HT1080 (cell line): ENCODE measurements around the gene RUVBL2. TPM values are rescaled to one million over a fixed set of nuclear protein-coding genes. Genes with fewer than 3 reads are reported as not detected.
"Not testable (repeated sequence)": the region's sequence is repeated elsewhere in the genome, so short reads cannot be mapped to it uniquely, and the experiment has no call there.

Experiments
- DNase-seq: peaks from one replicate; pipeline ENCODE4 v3.0.0-alpha.2; 2015; ENCODE audit warnings: low read depth
- small RNA-seq: library from RNA; depleted of rRNA; stranded (forward); fragments of <200 nt; gene quantifications from one replicate; pipeline ENCODE3, GENCODE V24; 2014
- total RNA-seq: library from RNA; depleted of rRNA; stranded (reverse); fragments of >200 nt; shearing (Covaris generic); gene quantifications from 2 replicates; pipeline ENCODE4 v1.2.3, GENCODE V29; 2014; rRNA removed

RUVBL2 gene
- total RNA-seq, 1 experiment from 2014 or later = 498 TPM

DNA sequence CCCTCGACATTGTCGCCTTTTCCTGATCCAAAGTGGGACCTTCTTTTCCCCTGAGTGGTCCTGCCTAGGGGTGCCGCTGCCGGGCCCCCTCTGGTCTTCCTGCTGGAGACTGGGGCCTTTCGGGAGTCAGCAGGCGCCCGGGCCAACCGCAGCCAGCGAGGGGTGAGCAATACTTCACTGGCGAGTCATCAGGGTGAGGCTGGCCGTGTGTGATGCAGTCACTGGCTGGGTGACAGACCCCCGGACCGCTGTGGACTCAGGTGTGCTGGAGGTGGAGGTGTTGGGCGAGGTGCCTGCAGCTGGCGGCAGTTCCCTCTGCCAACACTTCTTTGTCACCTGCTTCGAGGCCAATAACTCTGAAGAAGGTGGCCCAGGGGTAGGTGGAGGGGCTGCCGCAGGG is 48.5 kb downstream of the RUVBL2 start:
- DNase-seq = peak; percentile 71

DNA sequence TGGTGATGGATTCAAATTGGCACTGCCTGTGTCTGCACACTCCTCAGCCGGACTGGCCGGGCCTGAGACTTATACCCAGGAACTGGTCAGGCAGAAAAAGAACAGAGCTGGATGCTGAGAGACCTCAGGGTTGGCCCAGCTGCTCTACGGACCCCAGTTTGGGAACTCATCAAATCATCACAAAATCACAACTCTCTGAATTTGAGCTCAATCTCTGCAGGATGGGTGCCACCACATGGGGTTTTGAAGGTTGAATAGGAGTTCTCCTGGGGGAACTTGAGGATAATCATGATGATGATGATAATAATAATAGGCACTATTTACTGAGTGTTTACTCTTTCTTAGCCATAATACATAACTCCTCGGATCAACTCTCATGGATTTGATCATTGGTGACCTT is 49.0 kb downstream of the RUVBL2 start:
- DNase-seq = not testable (repeated sequence)

DNA sequence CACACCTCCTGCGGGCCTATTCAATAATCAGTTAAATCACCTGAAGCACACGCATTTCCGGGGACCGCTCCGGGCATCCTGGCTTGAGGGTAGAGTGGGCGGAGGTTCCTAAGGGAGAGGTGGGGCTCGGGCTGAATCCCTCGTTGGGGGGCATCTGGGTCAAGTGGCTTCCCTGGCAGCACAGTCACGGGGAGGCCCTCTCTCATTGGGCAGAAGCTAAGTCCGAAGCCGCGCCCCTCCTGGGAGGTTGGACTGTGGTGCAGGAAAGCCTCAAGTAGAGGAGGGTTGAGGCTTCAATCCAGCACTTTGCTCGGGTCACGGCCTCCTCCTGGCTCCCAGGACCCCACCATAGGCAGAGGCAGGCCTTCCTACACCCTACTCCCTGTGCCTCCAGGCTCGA is 49.9 kb downstream of the RUVBL2 start, which contains the start of gene CGB5:
Gene CGB5, plus strand, starts transcription at position 301 of the 400 bp plus-strand sequence. CDS start 362 bp downstream, outside the sequence.
- not testable (repeated sequence) for DNase-seq

DNA sequence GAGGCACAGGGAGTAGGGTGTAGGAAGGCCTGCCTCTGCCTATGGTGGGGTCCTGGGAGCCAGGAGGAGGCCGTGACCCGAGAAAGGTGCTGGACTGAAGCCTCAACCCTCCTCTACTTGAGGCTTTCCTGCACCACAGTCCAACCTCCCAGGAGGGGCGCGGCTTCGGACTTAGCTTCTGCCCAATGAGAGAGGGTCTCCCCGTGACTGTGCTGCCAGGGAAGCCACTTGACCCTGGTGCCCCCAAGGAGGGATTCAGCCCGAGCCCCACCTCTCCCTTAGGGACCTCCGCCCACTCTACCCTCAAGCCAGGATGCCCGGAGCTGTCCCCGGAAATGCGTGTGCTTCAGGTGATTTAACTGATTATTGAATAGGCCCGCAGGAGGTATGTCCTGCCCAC is 55.3 kb downstream of the RUVBL2 start, which contains the start of gene CGB8:
Gene CGB8, minus strand, starts transcription at position 101 of the 400 bp plus-strand sequence. CDS start 372 bp downstream, outside the sequence.
- DNase-seq = not testable (repeated sequence)

DNA sequence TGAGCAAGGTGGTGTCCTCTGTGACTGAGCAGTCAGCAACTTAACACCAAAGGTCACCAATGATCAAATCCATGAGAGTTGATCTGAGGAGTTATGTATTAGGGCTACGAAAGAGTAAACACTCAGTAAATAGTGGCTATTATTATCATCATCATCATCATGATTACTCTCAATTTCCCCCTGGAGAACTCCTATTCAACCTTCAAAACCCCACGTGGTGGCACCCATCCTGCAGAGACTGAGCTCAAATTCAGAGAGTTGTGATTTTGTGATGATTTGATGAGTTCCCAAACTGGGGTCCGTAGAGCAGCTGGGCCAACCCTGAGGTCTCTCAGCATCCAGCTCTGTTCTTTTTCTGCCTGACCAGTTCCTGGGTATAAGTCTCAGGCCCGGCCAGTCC is 56.1 kb downstream of the RUVBL2 start:
- not testable (repeated sequence) for DNase-seq

DNA sequence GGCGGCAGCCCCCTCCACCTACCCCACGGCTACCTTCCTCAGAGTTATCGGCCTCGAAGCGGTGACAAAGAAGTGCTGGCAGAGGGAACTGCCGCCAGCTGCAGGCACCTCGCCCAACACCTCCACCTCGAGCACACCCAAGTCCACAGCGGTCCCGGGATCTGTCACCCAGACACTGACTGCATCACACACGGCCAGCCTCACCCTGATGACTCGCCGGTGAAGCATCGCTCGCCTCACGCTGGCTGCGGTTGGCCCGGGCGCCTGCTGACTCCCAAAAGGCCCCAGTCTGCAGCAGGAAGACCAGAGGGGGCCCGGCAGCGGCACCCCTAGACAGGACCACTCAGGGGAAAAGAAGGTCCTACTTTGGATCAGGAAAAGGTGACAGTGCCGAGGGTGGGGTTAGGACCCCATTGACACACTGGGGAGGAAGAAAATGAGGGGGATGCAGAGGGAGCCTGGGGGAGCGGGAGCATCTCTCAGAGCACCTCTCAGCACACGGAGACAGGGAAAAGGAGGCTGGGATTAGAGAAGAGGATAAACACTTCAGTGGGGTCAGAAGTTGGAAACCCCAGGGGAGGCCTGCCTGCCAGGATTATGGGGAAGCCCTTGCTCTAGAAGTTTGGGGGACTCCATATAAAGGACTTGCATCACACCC is 56.8 kb downstream of the RUVBL2 start:
- DNase-seq = peak; percentile 87

DNA sequence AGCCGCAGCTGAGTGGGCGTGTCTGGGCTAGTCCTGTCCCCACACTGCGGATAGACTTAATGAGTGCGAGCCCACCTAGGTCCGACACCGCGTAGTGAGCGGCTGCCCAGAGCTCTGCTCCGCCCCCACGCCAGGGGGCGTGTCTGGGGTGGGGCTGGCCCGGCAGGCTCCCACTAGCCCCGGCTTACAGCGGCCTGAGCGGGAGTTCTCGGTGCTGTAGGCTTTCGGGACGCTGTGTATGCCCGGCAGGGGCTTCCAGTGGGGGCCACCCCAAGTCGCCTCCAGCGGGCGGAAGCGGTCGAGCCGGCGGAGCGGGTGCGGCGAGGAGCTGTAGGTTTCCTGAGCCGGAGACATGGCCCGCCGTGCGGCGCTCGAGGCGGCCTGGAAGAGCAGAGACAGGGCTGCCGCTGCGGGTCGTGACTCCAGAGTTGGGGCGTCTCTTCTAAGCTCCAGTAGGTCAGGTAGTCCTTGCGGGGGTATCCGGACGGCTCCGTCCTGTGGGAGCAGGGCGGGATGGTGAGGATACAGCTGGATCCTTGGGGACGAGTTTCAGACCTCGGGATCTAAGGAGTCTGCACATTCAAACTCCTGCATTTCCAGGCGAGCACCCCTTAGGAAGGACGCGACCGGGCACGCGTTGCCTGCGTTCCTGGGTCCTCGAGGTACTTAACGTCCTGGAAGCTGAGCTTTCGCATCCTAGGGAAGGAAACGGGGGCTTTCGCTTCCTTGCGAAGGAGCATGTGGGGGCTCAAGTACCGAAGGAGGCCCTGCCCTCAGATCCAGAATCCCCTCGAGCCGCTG is 62.6 kb downstream of the RUVBL2 start:
- peak; percentile 58 for DNase-seq

DNA sequence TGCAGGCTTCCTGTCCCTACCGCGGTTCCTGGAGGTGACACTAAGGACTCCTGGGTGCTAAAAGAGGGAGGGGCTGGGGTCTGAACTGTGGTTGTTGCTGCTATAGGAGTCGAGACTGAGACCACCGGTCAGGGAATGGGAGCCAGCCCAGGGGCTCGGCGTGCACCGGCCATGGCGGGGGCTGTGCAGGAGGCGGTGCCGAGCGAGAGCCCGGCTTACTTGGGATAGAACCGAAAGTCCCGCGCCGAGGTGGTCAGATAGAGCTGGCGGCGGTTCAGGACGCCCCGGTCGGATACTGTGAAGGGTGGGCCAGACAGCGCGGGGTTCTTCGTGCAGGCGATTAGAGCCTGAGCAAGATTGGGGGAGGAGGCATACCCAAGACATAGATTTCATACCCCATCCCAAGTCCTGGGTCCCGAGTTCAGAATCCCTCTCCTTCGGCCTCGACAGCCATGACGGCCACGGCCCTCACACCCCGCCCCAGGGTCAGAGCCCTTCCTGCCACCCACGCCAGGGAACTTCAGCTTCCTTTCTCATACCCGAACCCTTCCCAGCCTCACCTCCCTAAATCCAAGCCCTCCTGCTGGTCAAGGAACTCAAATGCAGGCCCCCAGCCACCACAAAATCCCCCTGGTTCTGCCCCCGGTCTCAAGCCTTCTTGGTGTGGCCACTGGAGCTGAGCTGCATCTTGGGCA is 63.4 kb downstream of the RUVBL2 start:
- DNase-seq = not testable (repeated sequence)

DNA sequence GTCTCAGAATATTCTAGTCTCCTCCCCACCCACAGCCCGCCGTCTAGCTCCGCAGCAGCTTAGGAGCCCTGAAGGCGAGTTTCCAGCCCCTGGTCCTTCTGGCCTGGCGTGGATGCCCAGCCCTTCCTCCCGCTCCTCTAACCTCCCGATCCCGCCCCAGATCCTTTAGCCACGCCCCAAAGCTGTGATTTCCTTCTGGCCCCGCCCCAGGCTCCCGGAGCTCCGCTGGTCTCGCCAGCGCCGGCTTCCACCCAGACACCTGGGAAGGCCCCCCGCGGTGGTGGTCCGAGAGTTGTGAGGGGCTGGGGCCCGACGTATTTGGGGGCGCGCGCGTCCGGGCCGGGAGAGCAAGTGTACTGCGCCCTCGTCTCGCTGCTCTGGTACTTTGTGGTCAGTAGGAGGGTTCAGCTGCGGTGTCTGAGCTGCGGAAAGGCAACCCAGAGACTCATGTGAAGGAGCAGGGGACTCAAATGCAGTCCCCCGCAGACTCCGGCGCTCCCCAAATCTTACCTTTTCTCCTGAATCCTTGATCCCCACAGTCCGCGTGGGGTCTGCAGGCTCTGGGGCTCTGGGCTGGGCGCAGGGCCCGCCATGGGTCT is 64.0 kb downstream of the RUVBL2 start, which contains the start of gene CGB7:
Gene CGB7, minus strand, starts transcription at position 114 of the 599 bp plus-strand sequence. CDS start 2,374 bp downstream, outside the sequence.
- peak; percentile 60 for DNase-seq

DNA sequence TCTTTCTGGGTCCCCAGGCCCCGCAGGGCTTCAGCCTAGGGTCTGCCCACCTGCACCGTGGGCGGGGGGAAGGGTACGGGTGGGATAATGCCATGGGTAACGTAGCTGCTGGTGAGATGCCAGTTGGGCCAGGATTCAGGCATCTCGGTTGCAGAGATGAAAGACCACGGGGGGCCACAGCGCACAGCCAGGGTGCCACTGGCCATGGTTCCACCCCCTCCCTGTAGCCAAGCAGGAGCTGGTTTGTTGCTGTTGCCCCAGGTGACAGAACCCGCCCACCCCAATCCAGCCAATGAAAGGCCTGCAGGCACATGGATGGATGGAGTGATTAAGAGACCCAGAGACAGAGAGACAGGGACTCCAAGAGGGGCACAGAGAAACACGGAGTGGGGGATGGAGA is 64.9 kb downstream of the RUVBL2 start:
- DNase-seq = no peak

DNA sequence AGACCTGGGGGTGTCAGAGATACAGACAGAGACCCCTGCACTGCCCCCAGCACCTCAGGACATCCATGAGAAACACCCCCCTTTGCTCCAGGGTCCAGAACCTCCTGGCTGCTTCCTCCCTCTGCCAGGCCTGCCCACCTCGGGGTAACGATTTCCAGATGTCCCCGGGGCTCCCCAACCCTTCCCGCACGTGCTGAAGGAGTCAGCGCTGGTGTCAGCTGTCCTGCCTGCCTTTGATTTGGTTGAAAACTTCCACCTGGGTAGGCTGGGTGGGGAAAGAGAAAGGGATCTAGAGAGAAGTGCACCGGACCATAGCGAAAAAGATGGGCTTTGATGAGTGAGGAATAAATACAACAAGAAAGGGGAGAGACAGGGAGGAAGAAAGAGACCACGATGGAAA is 65.4 kb downstream of the RUVBL2 start:
- no peak for DNase-seq

DNA sequence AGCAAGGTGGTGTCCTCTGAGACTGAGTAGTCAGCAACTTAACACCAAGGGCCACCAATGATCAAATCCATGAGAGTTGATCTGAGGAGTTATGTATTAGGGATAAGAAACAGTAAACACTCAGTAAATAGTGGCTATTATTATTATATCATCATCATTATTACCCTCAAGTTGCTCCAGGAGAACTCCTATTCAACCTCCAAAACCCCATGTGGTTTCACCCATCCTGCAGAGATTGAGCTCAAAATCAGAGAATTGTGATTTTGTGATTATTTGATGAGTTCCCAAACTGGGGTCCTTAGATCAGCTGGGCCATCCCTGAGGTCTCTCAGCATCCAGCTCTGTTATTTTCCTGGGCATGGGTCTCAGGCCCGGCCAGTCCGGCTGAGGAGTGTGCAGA is 67.3 kb downstream of the RUVBL2 start:
- DNase-seq = no peak

DNA sequence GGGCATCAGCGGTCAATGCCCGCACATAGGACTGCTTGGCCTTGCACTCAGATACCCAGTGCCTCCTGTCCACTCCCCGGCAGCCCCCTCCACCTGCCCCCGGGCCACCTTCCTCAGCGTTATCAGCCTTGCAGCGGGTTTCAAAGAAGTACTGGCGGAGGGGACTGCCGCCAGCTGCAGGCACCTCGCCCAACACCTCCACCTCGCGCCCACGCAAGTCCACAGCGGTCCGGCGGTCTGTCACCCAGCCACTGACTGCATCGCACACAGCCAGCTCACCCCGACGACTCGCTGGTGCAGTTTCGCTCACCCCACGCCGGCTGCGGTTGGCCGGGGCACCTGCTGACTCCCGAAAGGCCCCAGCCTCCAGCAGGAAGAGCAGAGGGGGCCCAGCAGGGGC is 67.8 kb downstream of the RUVBL2 start:
- no peak for DNase-seq

DNA sequence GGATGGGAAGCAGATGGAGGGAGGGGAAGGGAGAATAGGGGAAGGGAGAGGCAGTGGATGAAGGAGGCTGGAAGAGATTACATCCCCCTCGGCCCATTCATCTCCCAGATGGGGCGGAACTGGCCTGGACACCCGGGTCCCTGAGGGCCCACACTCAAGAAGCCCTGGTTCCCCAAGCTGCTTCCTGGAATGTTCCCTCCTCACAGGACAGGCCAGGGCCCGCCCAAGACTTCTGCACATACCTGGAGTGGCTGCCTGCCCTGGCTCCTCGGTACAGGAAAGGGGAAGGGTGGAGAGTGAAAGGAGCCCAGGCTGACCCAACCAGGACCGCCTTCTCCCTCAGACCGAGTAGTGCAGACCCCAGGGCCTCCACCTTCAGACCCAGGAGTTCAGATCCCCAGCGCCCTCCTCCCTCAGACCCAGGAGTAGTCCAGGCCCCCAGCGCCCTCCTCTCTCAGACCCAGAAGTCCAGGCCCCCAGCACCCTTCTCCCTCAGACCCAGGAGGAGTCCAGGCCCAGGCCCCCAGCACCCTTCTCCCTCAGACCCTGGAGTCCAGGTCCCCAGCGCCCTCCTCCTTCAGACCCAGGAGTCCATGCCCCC is 70.4 kb downstream of the RUVBL2 start:
- no peak for DNase-seq

DNA sequence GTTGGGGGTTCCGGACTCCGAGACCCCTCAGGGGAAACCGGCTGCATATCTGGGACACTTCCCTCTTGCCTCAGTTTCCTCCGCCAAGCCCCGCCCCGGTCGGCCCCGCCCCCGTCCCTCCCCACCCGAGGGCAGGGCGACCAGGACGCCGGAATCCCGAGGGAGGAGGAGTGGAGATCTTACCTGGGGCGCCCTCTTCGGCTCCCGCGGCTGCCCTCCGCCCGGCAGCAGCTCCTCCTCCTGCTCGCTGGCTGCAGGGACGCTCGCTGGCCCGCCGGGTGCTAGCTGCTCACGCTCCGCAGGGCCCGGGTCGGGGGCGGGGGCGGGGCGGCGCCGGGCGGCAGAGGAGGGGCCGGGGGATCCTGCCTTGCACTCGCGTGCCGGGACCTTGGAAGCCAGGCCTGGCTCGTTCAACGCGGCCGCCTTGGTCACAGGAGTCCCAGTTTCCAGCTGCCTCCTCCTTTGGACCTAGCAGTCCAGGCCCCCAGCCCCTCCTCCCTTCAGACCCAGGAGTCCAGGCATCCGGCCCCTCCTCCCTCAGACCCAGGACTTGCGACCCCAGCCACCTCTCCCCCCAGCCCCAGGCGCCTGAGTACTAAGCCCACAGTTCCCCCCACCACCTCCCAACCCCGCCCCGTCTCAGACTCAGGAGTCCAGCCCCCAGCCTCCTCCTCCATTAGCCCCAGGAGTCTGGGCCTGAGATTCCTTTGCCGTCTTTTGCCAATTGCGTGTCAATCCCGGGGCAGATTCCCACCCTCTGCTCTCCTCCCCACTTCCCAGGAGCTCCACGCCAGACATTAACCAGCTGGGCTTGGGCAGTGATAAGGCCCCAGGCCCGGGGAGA is 71.3 kb downstream of the RUVBL2 start, which contains the start of gene NTF4:
Gene NTF4, minus strand, starts transcription at position 51 of the 844 bp plus-strand sequence. CDS start 2,821 bp downstream, outside the sequence.
- no peak for DNase-seq

Small RNA genes within 50 kb of the gene (small RNA-seq; reads per million reads assigned to genes)
- gene MIR6798 = not detected

Other genes with a start within 250 kb of the RUVBL2 start
- not detected in 2 replicates for gene IZUMO1, start 247.0 kb upstream of the RUVBL2 start, total RNA-seq
- gene FUT1, start 241.2 kb upstream of the RUVBL2 start, total RNA-seq = 0.10 TPM in 1 of 2 replicates, not detected in the other
- gene FGF21, start 238.4 kb upstream of the RUVBL2 start, total RNA-seq = not detected in 2 replicates
- 54.2 and 60.6 TPM in 2 replicates for gene BCAT2, start 182.9 kb upstream of the RUVBL2 start, total RNA-seq
- not detected in 2 replicates for gene HSD17B14, start 157.4 kb upstream of the RUVBL2 start, total RNA-seq
- gene PLEKHA4, start 125.3 kb upstream of the RUVBL2 start, total RNA-seq = 0.31 TPM in 1 of 2 replicates, not detected in the other
- gene PPP1R15A, start 121.5 kb upstream of the RUVBL2 start, total RNA-seq = 44.3 and 49.4 TPM in 2 replicates
- gene TULP2, start 95.1 kb upstream of the RUVBL2 start, total RNA-seq = not detected in 2 replicates
- gene NUCB1, start 93.6 kb upstream of the RUVBL2 start, total RNA-seq = 107 and 146 TPM in 2 replicates
- 0.57 TPM in 1 of 2 replicates, not detected in the other for gene DHDH, start 60.2 kb upstream of the RUVBL2 start, total RNA-seq
- 198 and 273 TPM in 2 replicates for gene BAX, start 39.0 kb upstream of the RUVBL2 start, total RNA-seq
- 4,284 and 5,930 TPM in 2 replicates for gene FTL, start 28.6 kb upstream of the RUVBL2 start, total RNA-seq
- 35.2 and 46.1 TPM in 2 replicates for gene GYS1, start 578 bp upstream of the RUVBL2 start, total RNA-seq
- not detected in 2 replicates for gene LHB, start 23.2 kb downstream of the RUVBL2 start, total RNA-seq
- gene CGB3, start 30.4 kb downstream of the RUVBL2 start, total RNA-seq = not detected in 2 replicates
- 0.71 TPM in 1 of 2 replicates, not detected in the other for gene CGB2, start 38.0 kb downstream of the RUVBL2 start, total RNA-seq
- not detected in 2 replicates for gene CGB1, start 43.0 kb downstream of the RUVBL2 start, total RNA-seq
- 0.16 and 0.67 TPM in 2 replicates for gene CGB5, start 50.0 kb downstream of the RUVBL2 start, total RNA-seq
- 5.8 and 11.3 TPM in 2 replicates for gene CGB8, start 55.2 kb downstream of the RUVBL2 start, total RNA-seq
- gene CGB7, start 63.9 kb downstream of the RUVBL2 start, total RNA-seq = 0.10 and 0.61 TPM in 2 replicates
- gene NTF4, start 70.9 kb downstream of the RUVBL2 start, total RNA-seq = not detected in 2 replicates
- gene KCNA7, start 78.8 kb downstream of the RUVBL2 start, total RNA-seq = not detected in 2 replicates
- gene SNRNP70, start 91.6 kb downstream of the RUVBL2 start, total RNA-seq = 265 and 348 TPM in 2 replicates
- 2.6 and 3.2 TPM in 2 replicates for gene LIN7B, start 120.5 kb downstream of the RUVBL2 start, total RNA-seq
- 1.6 and 2.1 TPM in 2 replicates for gene C19orf73, start 125.3 kb downstream of the RUVBL2 start, total RNA-seq
- 5.0 and 9.3 TPM in 2 replicates for gene PPFIA3, start 125.7 kb downstream of the RUVBL2 start, total RNA-seq
- gene HRC, start 161.5 kb downstream of the RUVBL2 start, total RNA-seq = not detected in 2 replicates
- 7.5 and 8.6 TPM in 2 replicates for gene TRPM4, start 163.9 kb downstream of the RUVBL2 start, total RNA-seq